Measurements from ENCODE around the gene SOX18.

GRCh38 chr20:64069209-64069613 lies 19.8 kb upstream of the SOX18 start:
- TF ChIP-seq SIX5 (IDR thresholded peaks at IDR 0.05; ENCODE audit: low read depth, low read length) = no peak
- TF ChIP-seq POLR2A (IDR thresholded peaks at IDR 0.05; ENCODE audit: control extremely low read depth in 1 of 2, low read depth in 2 of 2, low read length in 2 of 2) = no peak
- no peak for TF ChIP-seq GTF2F1 (IDR thresholded peaks at IDR 0.05; ENCODE audit: borderline replicate concordance, low read depth, low read length)
- TF ChIP-seq CTCF (IDR thresholded peaks at IDR 0.05; ENCODE audit: control extremely low read depth in 1 of 3, insufficient read depth in 1 of 3, low read depth in 1 of 3, low read length in 3 of 3) = no peak
- no peak for TF ChIP-seq MAFK (IDR thresholded peaks at IDR 0.05; ENCODE audit: low read depth, low read length)
- no peak for TF ChIP-seq JUND (IDR thresholded peaks at IDR 0.05; ENCODE audit: low read length)
- no peak for TF ChIP-seq GABPA (IDR thresholded peaks at IDR 0.05; ENCODE audit: borderline replicate concordance, insufficient read depth, low read length)
- no peak for TF ChIP-seq CEBPB (IDR thresholded peaks at IDR 0.05; ENCODE audit: low read depth, low read length)
- TF ChIP-seq POLR2AphosphoS5 (IDR thresholded peaks at IDR 0.05; ENCODE audit: low read depth, low read length) = no peak
- no peak for TF ChIP-seq BRCA1 (IDR thresholded peaks at IDR 0.05; ENCODE audit: low read depth, low read length)
- no peak for TF ChIP-seq EZH2 (IDR thresholded peaks at IDR 0.05; ENCODE audit: low read depth, low read length, severe bottlenecking)
- no peak for TF ChIP-seq TCF12 (IDR thresholded peaks at IDR 0.05; ENCODE audit: low read depth, low read length)

All from H1 (cell line).